H9 (cell line): ENCODE data around the gene UNC13D. TPM values are rescaled to one million over a fixed set of nuclear protein-coding genes. Genes with fewer than 3 reads are reported as not detected.
A peak's percentile ranks its signal among the peaks of the same experiment; 100 is the strongest.

Experiments used
- DNase-seq: peaks from one replicate; pipeline ENCODE4 v3.0.0-alpha.2; 2017
- H2AFZ ChIP-seq: one replicate; pipeline ENCODE4 v1.6.1; 2013; ENCODE audit warnings: mild to moderate bottlenecking, low read length, control low read depth, moderate library complexity
- H2AK5ac ChIP-seq: 2 replicates; pipeline ENCODE4 v1.6.1; 2013; ENCODE audit warnings: low read length, control low read depth, mixed read lengths; ENCODE audit not compliant: insufficient read length
- H2BK120ac ChIP-seq: one replicate; pipeline ENCODE4 v1.6.1; 2013; ENCODE audit warnings: low read depth, mild to moderate bottlenecking, low read length, control low read depth, inconsistent platforms; ENCODE audit not compliant: poor library complexity, severe bottlenecking
- H2BK12ac ChIP-seq: 2 replicates; pipeline ENCODE4 v1.6.1; 2013; ENCODE audit warnings: low read length, control low read depth, mixed read lengths, low read depth; ENCODE audit not compliant: insufficient read length
- H2BK15ac ChIP-seq: 2 replicates; pipeline ENCODE4 v1.6.1; 2013; ENCODE audit warnings: low read depth, low read length, control low read depth
- H2BK20ac ChIP-seq: one replicate; pipeline ENCODE4 v1.6.1; 2013; ENCODE audit warnings: low read depth, mild to moderate bottlenecking, low read length, control low read depth, inconsistent platforms; ENCODE audit not compliant: poor library complexity, severe bottlenecking
- H2BK5ac ChIP-seq: 2 replicates; pipeline ENCODE4 v1.6.1; 2013; ENCODE audit warnings: low read length, control low read depth, mixed read lengths; ENCODE audit not compliant: insufficient read length
- H3K14ac ChIP-seq: 2 replicates; pipeline ENCODE4 v1.6.1; 2013; ENCODE audit warnings: low read length, control low read depth; ENCODE audit not compliant: insufficient read depth
- H3K18ac ChIP-seq: 2 replicates; pipeline ENCODE4 v1.6.1; 2013; ENCODE audit warnings: low read depth, mild to moderate bottlenecking, mixed read lengths, low read length, control low read depth; ENCODE audit not compliant: insufficient read length
- H3K23ac ChIP-seq: 2 replicates; pipeline ENCODE4 v1.6.1; 2013; ENCODE audit warnings: low read length, control low read depth, mixed read lengths, low read depth; ENCODE audit not compliant: insufficient read length
- H3K23me2 ChIP-seq: 2 replicates; pipeline ENCODE4 v1.6.1; 2013; ENCODE audit warnings: low read depth, mild to moderate bottlenecking, mixed read lengths, low read length, control low read depth; ENCODE audit not compliant: insufficient read length, poor library complexity, severe bottlenecking
- H3K27ac ChIP-seq: 2 replicates; pipeline ENCODE4 v1.5.1; 2013; ENCODE audit warnings: low read length, control low read depth, mixed read lengths, low read depth; ENCODE audit not compliant: insufficient read length
- H3K27me3 ChIP-seq: 2 replicates; pipeline ENCODE4 v1.6.1; 2013; ENCODE audit warnings: low read length, control low read depth, inconsistent platforms; ENCODE audit not compliant: insufficient read depth
- H3K4ac ChIP-seq: 2 replicates; pipeline ENCODE4 v1.6.1; 2013; ENCODE audit warnings: low read depth, mild to moderate bottlenecking, control low read depth, inconsistent platforms, low read length, moderate library complexity
- H3K4me1 ChIP-seq: 2 replicates; pipeline ENCODE4 v1.6.1; 2013; ENCODE audit warnings: low read length, control low read depth, inconsistent platforms; ENCODE audit not compliant: insufficient read depth
- H3K4me2 ChIP-seq: 2 replicates; pipeline ENCODE4 v1.6.1; 2013; ENCODE audit warnings: low read length, control low read depth, mixed read lengths; ENCODE audit not compliant: insufficient read length, insufficient read depth
- H3K56ac ChIP-seq: 2 replicates; pipeline ENCODE4 v1.6.1; 2013; ENCODE audit warnings: low read depth, mild to moderate bottlenecking, mixed read lengths, low read length, control low read depth; ENCODE audit not compliant: insufficient read length
- H3K79me1 ChIP-seq: 2 replicates; pipeline ENCODE4 v1.6.1; 2013; ENCODE audit warnings: low read depth, mild to moderate bottlenecking, moderate library complexity, low read length, control low read depth, inconsistent platforms; ENCODE audit not compliant: insufficient read depth, poor library complexity, severe bottlenecking
- H3K79me2 ChIP-seq: 2 replicates; pipeline ENCODE4 v1.6.1; 2013; ENCODE audit warnings: low read length, control low read depth, inconsistent platforms; ENCODE audit not compliant: insufficient read depth
- H3K9ac ChIP-seq: 2 replicates; pipeline ENCODE4 v1.6.1; 2013; ENCODE audit warnings: low read length, control low read depth, mixed read lengths; ENCODE audit not compliant: insufficient read length; ENCODE audit errors: extremely low read depth
- H3K9me3 ChIP-seq: one replicate; pipeline ENCODE4 v1.6.1; 2013; ENCODE audit warnings: low read depth, low read length, inconsistent platforms; ENCODE audit not compliant: control insufficient read depth
- H3T11ph ChIP-seq: one replicate; pipeline ENCODE4 v1.6.1; 2013; ENCODE audit warnings: mild to moderate bottlenecking, low read length, control low read depth, inconsistent platforms
- H4K20me1 ChIP-seq: one replicate; pipeline ENCODE4 v1.6.1; 2013; ENCODE audit not compliant: control insufficient read depth, insufficient read length, insufficient read depth
- H4K5ac ChIP-seq: 2 replicates; pipeline ENCODE4 v1.6.1; 2013; ENCODE audit warnings: low read depth, mild to moderate bottlenecking, mixed read lengths, low read length, control low read depth; ENCODE audit not compliant: insufficient read length
- H4K8ac ChIP-seq: replicated peaks from 2 replicates; pipeline ENCODE4 v1.6.1; 2013; ENCODE audit warnings: low read length, control low read depth, mixed read lengths, low read depth; ENCODE audit not compliant: insufficient read length
- H4K91ac ChIP-seq: 2 replicates; pipeline ENCODE4 v1.6.1; 2013; ENCODE audit warnings: low read depth, mild to moderate bottlenecking, moderate library complexity, mixed read lengths, low read length, control low read depth; ENCODE audit not compliant: insufficient read length
- H3K27ac Mint-ChIP-seq, 3 experiments: 2 replicates in 2 of 3; 3 replicates in 1 of 3; pipeline ENCODE4 v1.8.0; 2020 to 2021; ENCODE audit warnings: mixed read lengths in 3 of 3, mild to moderate bottlenecking in 1 of 3, moderate library complexity in 1 of 3
- H3K27me3 Mint-ChIP-seq: 2 replicates; pipeline ENCODE4 v1.8.0; 2021; ENCODE audit warnings: low read depth, mild to moderate bottlenecking, moderate library complexity, mixed read lengths
- H3K36me3 Mint-ChIP-seq, 3 experiments: 2 replicates in 2 of 3; 3 replicates in 1 of 3; pipeline ENCODE4 v1.8.0; 2020 to 2021; ENCODE audit warnings: low read depth in 3 of 3, mixed read lengths in 3 of 3; ENCODE audit not compliant: insufficient read depth in 1 of 3
- H3K4me1 Mint-ChIP-seq, 2 experiments: 2 replicates each; pipeline ENCODE4 v1.8.0; 2020; ENCODE audit warnings: mixed read lengths in 2 of 2
- H3K4me3 Mint-ChIP-seq, 2 experiments: 2 replicates in 1 of 2; 3 replicates in 1 of 2; pipeline ENCODE4 v1.8.0; 2020 to 2021; ENCODE audit warnings: mild to moderate bottlenecking in 2 of 2, mixed read lengths in 2 of 2, moderate library complexity in 1 of 2
- H3K9me3 Mint-ChIP-seq, 2 experiments: 2 replicates in 1 of 2; 3 replicates in 1 of 2; pipeline ENCODE4 v1.8.0; 2020; ENCODE audit warnings: mild to moderate bottlenecking in 2 of 2, mixed read lengths in 2 of 2, moderate library complexity in 1 of 2
- WGBS: extraction: QIAGEN DNeasy Blood & Tissue Kit; methylation state at CpG from one replicate; pipeline ENCODE4 v1.1.7; 2013; ENCODE audit warnings: missing lambda C conversion rate, low lambda C conversion rate, mixed read lengths; ENCODE audit not compliant: insufficient read length; ENCODE audit errors: extremely low coverage; 5-methylcytosine and 5-hydroxymethylcytosine counted together
- total RNA-seq: library from RNA; stranded (reverse); gene quantifications from 2 replicates; pipeline ENCODE4 v1.2.1, GENCODE V29; 2021
- TF ChIP-seq, protein P1 (sequence below): fragments of 200-600 bp; sonication (generic); conservative IDR thresholded peaks from 3 replicates; pipeline ENCODE4 v1.8.0; 2021; ENCODE audit warnings: antibody characterized with exemption, mild to moderate bottlenecking

UNC13D gene
- total RNA-seq, 1 experiment from 2014 or later: 6.3 TPM

- H3K14ac ChIP-seq: peak overlapping the region; percentile 99
- H3K23ac ChIP-seq: no peak overlapping the region
- peak overlapping the region; percentile 99 to 100 (median 99) for H3K27ac Mint-ChIP-seq
- peak overlapping the region; percentile 97 for H2BK120ac ChIP-seq
- peak overlapping the region; percentile 90 to 95 for H3K4me3 Mint-ChIP-seq
- H4K5ac ChIP-seq: peak overlapping the region; percentile 98
- peak overlapping the region; percentile 97 for H3K56ac ChIP-seq
- peak overlapping the region; percentile 86 for H3K27ac ChIP-seq
- H3K4me2 ChIP-seq: peak overlapping the region; percentile 70
- H3K27me3 Mint-ChIP-seq: no peaks in the 10 kb centered on the region
- peak overlapping the region; percentile 36 for H2AK5ac ChIP-seq
- H2BK5ac ChIP-seq: peak overlapping the region; percentile 91
- H3K4me1 Mint-ChIP-seq: peaks cover 29 to 33% of the 10 kb centered on the region in 2 experiments
- no peak for DNase-seq
- peak overlapping the region; percentile 98 for H3K9ac ChIP-seq
- peak overlapping the region; percentile 96 for H3K18ac ChIP-seq
- no CpG with 5 or more reads among the region's 43 CpGs for WGBS
- H2BK15ac ChIP-seq: no peak overlapping the region; the same call in 1 of the 2 replicates
- H3K27me3 ChIP-seq: no peaks in the 10 kb centered on the region
- H3K9me3 Mint-ChIP-seq: no peaks in the 10 kb centered on the region
- peak overlapping the region; percentile 95 for H3T11ph ChIP-seq
- H3K9me3 ChIP-seq: no peaks in the 10 kb centered on the region
- no peak overlapping the region for H2BK20ac ChIP-seq
- H3K36me3 Mint-ChIP-seq: peaks cover 0 to 7% (median 4%) of the 10 kb centered on the region in 3 experiments; a peak in 6 of 7 replicates
- peak overlapping the region; percentile 74 for H4K8ac ChIP-seq
- peak overlapping the region; percentile 36; the same call in 1 of the 2 replicates for H3K4ac ChIP-seq
- H3K79me1 ChIP-seq: peaks cover 3% of the 10 kb centered on the region
- H4K91ac ChIP-seq: peak overlapping the region; percentile 88
- no peak overlapping the region for H2AFZ ChIP-seq
- H2BK12ac ChIP-seq: peak overlapping the region; percentile 5
- TF ChIP-seq, protein P1, sequence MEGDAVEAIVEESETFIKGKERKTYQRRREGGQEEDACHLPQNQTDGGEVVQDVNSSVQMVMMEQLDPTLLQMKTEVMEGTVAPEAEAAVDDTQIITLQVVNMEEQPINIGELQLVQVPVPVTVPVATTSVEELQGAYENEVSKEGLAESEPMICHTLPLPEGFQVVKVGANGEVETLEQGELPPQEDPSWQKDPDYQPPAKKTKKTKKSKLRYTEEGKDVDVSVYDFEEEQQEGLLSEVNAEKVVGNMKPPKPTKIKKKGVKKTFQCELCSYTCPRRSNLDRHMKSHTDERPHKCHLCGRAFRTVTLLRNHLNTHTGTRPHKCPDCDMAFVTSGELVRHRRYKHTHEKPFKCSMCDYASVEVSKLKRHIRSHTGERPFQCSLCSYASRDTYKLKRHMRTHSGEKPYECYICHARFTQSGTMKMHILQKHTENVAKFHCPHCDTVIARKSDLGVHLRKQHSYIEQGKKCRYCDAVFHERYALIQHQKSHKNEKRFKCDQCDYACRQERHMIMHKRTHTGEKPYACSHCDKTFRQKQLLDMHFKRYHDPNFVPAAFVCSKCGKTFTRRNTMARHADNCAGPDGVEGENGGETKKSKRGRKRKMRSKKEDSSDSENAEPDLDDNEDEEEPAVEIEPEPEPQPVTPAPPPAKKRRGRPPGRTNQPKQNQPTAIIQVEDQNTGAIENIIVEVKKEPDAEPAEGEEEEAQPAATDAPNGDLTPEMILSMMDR: no peak
- no peaks in the 10 kb centered on the region for H4K20me1 ChIP-seq
- H3K79me2 ChIP-seq: peaks cover 22% of the 10 kb centered on the region; the same call in 1 of the 2 replicates
- peaks cover 13% of the 10 kb centered on the region for H3K23me2 ChIP-seq
- H3K4me1 ChIP-seq: peaks cover 2% of the 10 kb centered on the region; the same call in 1 of the 2 replicates
Measured at GRCh38 chr17:75785016-75785890, 59.0 kb downstream of the UNC13D start.
